Stimulated activated CD4-positive, alpha-beta T cell treated with anti-CD3 and anti-CD28 coated beads, Interleukin-1b, Interleukin-23, amount 100 ng/mL, for 1 hour (primary cell): ENCODE data around the gene PPM1H.
"Not testable (repeated sequence)": the region's sequence is repeated elsewhere in the genome, so short reads cannot be mapped to it uniquely, and the experiment has no call there.

Experiments used
- DNase-seq, 2 donors: peaks; one replicate each; pipeline ENCODE4 v3.0.0-alpha.2; 2020; ENCODE audit warnings: low read depth in 2 of 2

Gene PPM1H

DNA sequence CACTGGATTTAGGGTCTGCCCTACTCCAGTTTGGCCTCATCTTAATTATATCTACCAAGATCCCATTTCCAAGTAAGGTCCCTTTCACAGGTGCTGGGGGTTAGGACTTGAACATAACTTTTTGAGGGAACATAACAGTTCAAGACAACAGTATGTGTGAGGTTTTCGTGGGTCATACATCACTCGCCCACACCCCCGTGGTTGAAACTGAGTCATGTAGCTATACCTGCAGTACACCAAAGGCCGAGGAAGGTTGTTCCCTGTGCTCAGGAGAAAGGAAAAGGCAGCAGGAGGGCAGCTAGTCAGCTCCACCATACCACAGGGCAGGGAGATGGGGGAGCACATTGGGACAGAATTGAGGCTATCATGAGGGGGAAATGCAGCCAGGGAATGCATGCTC lies 167.0 kb downstream of the PPM1H start:
- no peak for DNase-seq

DNA sequence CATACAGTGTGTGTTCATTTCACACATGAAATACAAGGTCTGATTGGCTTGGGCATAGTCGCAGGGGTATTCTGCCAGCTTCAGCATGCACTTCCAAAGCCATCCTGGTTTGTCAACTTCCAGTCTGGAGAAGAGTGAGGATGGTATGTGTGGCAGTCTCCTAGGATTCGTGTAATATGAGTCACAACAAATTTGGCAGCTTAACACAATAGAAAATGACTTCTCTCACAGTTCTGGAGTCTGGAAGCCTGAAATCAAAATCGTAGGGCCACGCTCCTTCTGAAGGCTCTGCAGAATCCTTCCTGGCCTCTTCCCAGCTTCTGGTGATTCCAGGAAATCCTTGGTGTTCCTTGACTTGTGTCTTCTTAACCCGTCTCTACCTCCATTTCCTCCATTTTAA lies 167.5 kb downstream of the PPM1H start:
- no peak for DNase-seq

DNA sequence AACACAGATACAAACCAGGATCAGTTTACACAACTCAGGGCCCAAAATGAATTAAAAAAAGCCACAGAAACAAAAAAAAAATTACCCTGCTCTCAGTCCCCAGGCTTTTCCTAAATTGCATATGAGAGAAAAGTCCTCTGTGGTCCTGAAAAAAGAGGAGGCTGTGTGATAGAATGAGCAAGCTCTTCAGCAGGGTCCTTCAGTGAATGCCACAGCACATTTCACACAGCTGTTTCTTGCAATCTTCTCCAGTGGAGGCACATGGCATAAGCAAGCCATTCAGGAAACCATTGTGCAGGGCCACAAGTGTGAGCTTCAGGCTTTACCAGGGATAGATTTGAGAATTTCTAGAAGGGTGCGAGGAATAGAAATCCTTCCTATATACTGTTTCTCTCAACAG lies 168.5 kb downstream of the PPM1H start:
- DNase-seq, result no peak

DNA sequence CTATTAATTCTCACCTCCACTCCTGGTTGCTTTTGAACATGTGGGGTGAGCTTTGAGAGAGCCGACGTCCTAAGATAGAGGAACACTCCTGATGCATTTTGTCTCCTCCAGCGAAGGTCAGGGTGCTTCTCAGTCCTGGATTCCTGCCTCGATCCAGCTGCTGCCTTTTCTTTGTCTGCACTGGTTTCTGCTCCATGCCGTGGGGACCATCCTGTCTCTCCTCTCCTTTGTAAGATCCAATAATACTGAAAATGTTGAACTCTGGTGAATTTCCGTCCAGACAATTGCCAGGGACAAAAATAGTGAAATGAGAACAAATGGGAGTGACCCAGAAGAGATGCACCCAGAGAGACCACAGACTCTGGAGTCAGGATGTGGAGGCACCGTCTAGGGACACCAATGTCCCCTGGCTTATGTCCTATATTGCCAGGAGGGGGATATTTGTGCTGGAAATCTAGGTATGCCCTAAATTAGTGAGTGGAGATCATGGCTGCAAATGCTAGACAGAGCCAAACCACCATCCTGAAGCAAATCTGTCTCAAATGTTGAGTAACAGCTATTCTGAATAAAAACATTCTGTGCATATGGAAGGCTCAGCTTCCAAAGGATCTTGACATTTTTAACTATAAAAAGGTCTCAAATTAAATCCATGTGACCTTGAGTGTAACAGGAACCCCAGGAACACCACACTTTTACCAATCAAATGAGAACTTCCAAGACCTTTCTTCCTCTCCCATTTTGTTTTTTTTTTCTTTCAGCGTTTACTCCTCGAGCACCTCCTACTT lies 170.9 kb downstream of the PPM1H start:
- no peak for DNase-seq

DNA sequence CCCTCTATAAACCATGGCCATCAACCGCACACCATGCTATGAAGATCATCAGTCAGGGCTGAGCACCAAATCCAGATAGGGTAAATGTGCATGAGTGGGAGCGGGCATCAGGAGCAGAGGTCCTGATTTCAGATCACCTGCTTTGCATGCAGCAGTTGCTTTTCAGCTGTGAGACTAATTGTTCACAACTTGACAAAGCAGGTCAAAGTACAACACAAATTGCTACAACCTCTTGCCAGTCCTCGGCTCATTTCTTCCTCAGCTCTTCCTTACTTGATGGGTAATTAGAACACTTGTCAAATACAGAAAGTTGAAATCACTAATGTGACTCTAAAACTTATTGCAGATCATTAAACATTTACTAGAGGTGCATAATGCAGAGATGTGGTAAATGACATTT lies 171.6 kb downstream of the PPM1H start:
- DNase-seq, result no peak

DNA sequence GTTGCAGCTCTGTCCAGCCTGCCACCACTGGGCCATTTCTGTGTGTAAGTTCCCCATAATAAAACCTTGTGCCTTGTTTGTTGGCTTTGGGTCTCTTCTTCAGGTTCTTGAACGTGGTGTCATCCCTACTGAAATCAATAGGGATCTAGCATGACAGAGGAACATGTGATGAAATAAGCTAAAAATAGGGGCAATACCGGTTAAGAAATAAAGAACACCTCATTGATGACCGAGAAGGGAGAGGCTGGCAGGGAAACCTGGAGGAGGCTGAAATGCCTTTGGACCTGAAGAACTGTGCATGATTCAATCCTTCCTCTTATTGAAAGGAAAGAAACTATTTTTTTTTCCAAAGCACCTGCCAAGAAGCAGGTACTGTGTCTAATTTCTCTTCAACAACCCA lies 172.3 kb downstream of the PPM1H start:
- DNase-seq, result no peak

DNA sequence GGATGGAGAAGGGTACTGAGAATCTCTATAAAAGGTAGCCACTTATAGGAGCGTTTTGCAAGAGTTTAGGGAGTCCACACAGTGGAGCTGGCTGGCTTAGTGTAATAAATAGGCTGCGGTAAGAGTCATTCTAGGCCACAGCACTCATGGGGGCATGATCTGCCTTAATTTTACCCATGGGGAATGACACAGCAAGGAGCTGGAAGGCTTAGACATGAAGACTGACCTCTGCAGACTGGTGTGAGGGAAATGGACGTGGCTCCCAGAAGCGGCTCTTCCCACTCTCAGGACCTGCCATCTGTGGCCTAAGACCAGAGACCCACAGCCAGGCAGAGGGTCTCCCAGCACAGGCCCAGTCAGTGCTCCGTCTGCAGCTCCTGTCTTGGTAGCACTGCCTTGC lies 173.3 kb downstream of the PPM1H start:
- no peak for DNase-seq

DNA sequence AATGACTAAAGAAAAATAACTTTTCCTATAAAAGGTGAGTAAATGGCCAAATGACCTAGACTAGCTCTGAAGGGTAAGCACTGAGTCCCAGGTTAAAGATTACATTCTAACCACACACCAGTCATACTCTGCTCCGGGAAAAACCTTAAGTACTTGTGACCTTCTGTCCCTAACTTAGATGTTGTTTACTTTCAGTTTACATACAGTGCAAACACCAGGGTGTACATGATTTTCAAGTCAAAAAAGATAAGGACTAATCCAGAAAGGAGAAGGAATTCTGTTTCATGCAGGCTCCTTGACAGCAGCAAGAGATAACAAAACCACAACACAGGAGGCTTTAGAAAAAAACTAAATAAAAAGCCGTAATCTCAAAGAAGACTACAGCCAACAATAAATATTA lies 174.2 kb downstream of the PPM1H start:
- no peak for DNase-seq

DNA sequence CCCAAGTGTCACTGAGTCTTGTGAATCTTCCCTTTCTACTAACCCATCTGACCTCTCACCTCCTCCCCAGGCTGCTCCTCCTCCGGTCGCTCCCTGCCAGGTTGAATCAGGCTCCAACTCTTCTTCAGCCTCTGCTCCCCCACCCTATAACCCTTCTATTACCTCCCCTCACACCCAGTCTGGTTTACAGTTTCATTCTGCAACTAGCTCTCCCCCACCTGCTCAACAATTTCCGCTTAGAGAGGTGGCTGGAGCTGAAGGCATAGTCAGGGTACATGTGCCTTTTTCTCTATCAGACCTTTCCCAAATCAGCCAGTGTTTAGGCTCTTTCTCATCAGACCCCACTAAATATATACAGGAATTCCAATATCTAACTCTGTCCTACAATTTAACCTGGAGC lies 174.6 kb downstream of the PPM1H start:
- DNase-seq, result not testable (repeated sequence)

DNA sequence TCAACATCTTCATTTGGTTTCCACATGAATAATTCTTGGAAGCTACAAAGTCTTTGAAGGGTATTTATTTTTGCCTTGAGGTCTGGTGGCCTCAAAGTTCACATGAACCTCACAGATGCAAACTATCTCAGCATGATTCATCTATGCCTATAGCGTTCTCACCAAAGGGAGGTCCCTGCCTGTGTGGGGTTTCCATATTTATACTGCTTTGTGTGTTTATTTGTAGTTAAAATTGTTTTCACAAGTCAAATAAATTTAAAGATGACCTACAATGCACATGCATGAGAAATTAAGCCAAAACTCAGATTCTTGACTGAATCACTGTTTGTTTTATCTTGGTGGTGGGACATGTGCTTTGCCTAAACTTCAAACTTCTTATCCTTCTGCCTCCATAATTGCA lies 176.7 kb downstream of the PPM1H start:
- DNase-seq, result no peak

DNA sequence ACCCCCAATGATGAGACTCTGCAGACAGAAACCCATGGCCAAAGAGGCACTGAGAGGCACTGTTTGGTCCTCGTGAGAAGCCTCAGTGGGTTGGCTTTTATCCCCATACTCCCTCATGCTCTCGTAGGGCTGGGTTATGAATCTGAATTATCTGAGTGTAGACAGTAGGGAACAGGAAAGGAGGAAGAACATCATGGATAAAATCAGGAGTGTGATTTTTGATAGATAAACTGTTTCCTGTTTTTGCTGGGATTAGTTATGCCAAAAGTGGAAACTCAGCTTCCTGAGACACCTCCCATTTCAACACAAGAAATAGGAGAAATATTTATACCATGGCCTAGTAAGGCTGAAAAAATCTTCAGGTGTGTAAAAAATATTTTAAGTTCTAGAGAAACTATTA lies 177.9 kb downstream of the PPM1H start:
- DNase-seq, result no peak

DNA sequence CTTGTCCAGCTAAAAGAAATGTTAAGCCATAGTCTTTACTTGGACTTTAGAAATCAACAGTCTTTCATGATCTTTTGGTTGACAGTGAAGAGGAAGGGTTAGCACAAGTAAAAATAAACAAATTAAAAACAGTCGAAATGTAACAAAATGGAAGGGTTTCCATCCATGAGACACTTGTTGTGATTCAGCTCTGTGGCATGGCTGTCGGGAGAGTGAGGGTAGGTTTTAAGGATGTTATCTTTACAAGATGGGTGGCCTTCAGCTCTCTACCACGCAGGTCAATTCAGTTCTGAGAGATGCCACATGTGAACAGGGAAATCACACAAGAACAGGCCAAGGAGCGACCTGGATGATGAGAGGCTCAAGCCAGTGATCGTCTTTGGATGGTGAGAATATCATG lies 180.2 kb downstream of the PPM1H start:
- DNase-seq, result no peak

DNA sequence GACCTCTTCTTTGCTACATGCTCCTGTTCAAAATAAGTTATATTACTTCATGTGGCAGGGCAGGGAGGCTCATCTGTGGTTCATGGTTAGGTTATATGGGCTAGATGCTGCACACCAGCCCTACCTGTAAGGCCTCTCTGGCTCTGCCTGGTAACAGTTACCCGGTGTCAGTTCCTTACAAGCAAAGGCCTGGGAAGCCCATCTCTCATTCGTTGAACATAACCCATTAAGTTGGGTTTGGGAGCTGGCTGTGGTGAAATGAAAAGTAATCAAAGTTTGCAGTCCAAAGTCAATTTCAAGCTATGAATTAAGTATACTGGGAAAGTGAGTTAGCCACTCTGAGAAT lies 183.2 kb downstream of the PPM1H start:
- no peak for DNase-seq

DNA sequence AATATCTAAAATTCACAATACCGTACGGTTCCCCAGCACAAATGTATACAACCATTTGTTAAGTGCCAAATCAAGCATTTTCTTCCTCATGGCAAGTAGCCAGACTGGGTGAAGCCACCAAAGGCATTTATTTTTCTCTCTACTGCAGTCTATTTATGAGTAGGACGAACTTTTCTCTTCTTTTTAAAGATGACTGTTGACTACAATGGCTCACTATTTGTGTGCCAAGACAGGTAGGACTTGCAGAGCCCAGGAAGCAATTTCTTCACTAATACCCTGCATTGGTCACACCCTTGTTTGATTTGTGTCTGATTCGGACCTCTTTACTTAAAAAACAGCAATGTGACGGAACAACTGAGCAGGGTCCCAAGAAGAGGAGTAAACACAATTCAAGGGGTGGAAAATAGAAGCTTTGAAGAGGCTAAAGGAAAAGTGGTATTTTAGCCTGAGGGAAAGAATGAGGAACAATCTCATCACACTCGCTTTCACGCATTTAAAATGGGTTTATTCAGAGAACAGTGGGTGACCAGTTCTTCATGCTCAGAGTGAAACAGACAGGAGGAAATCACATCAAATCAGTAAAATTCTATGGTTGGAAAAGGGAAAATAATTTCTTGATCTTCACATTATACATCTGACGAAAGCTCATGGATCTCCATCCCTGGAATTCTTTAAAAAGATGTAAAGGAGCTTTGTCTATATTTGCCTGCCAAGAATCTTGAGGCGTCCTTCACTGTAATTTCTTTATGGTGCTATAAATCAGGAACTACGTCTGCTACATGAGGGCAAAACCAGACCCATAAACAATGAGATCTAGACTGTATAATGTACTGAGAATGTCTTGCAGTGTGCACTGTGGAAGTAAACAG lies 183.8 kb downstream of the PPM1H start:
- DNase-seq, result no peak

DNA sequence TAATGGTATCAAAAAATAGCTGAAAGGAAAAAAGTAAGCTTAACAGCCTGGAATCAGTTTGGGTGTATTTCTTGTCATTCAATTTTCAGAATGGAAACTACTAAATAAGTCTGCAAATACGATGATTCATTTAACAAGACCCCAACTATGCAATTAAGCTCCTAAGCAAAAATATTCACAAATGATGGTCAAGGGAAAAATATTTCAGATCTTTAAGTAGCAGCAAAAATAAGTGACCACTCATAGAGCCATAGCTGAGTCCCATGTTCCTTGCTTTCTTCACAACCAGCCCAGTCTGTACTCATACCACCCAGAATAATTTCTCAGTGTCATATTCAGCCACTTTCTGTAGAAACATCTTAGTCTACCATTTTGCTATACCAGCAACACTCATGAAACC lies 185.4 kb downstream of the PPM1H start:
- DNase-seq, result no peak

DNA sequence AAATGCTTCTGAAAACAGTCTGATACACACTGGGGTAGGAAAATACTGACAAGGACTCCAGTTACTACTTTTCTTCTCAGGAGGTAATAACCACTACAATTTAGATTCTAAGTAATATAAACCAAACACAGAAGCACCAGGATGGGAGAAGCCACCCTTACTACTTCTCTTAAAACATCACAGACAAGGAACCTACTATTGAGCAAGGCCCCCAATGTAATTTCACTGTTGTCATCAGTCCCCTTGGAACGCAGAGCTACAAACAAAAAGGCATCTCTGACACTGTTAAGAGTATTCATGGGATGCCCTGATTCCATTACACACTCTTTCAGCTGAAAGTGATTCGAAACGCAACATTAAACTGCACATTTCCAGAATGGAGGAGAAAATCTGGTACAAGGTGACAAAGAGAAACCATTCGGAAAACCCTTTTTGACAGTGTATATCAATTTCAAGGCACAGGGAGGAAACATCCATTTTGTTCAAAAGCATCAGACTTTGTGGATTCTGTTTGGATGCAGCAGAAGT lies 185.9 kb downstream of the PPM1H start:
- DNase-seq, result no peak

DNA sequence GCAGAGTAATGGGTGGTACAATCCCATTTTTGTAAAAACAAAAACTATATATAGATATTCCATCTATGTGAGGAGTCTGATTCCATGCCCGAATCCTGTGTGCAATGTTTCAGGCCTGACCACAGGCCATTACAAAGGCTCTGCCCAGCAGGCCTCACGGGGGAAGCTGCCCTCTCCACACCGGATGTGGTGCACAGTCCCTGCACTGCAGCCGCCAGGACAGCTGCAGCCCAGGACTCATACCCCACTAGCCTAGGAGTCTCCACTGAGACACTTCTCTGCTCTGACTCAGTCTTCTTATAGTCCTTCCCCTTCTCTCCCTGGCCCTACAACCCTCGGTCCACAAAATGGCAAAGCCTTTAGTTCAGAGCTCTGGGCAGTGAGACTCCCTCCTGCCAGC lies 190.4 kb downstream of the PPM1H start:
- DNase-seq, result no peak

DNA sequence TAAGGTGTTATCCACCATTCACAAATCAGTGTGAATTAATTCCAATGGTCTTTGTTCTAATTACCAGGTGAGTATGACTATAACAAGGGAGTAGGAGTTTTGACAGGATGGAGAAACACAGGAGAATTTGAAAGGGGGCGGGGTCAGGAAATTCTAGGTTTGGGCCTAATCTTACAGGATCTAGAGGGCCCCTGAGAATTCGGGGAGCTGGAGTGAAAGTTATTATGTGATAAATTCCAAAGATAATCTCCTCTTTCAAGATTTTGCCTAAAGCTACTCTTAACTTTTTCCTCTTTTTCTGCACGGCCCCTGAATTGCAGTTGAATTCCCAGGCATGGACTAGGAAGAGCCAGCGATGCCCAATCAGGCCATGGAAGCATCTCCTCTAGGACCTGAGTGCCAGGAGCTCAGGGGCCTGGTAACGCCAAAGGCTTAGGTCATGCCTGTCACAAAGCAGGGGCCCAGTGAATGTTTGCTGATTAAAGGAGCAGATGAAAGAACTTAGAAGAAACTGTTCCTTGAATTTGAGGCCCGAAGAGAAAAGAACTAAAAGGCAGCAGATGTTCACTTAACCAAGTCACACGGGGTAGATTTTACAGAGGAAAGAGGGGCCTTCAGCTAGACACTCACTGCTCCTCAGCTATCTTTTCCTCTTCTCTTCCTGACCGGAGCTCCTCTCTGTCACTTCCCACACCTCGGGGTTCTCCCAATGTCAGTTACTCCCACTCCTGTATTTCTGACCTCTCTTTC lies 195.5 kb downstream of the PPM1H start:
- no peak for DNase-seq

DNA sequence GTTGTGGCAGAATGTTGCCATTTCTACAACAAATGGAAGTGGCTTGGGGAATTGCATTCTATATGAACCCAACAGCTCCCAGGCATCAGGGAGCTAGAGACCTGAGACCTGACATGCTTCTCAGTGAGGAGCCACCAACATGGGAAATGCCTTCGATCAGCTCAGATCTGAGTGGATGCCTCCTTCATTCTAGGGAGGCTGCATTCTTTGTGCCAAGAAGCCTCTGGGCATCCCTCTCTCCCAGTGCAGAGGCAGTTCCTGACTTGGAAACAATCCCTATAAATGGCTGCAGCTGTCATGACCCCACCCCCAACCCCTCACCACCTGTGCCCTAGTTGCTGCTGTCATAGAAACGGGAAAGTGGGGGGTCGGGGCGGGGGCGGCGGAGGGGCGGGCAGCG lies 196.3 kb downstream of the PPM1H start:
- no peak for DNase-seq

DNA sequence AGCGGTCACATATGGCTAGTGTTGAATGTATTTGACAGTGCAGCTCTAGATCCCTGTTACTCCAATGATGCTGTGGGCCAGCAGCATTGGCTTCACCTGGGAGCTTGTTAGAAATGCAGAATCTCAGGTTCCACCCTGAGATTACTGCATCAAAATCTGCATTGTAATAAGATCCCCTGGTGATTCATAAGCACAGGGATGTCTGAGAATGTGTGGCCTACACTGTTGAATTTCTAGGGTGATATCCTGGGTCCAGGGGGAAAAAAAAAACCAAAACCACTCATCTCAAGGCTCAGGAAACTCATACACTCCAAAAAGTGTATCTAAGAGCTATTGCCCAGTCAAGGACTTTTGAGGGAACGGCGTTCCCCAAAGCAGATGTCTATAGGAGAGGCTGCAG lies 196.8 kb downstream of the PPM1H start:
- no peak for DNase-seq

DNA sequence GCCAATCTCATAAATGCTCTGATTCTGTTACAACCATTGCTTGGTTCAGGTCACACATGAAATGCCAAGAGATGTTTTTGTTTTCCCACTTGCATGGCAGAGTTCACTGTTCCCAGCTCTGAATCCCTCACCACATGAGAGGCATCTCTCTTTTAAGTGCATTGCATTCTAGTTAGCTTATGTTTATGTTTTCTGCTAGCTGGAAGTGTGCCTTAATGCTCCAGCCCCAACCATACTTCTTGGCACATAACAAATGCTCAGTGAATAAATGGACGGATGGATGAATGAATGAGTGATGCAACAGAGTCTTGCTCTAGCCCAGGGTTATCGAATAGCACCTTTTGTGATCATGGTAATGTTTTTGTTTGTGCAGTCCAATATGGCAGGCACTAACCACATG lies 197.3 kb downstream of the PPM1H start:
- DNase-seq, result no peak

DNA sequence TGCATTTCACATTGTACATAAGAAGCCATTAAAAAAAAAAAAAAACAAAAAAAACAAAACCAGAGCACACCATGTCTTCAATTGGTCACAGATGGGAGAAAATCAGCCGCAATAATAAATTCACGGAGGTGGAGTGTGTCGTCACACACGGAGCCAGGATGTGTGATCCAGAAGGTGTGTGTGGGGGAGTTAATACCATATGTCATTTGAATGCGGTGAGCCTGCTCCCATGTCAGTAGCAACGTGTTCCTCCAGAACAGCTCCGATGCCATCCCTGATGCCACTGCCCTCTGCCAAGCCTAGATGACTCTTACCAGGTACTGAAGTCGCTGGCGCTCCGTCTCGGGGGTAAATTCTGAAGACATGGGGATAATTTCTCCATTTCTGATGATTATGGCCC lies 197.8 kb downstream of the PPM1H start:
- no peak for DNase-seq
